Measurements from ENCODE around the gene PEX10.
A peak's percentile ranks its signal among the peaks of the same experiment; 100 is the strongest.
"Not testable (repeated sequence)": the region's sequence is repeated elsewhere in the genome, so short reads cannot be mapped to it uniquely, and the experiment has no call there.

Gene PEX10

DNA sequence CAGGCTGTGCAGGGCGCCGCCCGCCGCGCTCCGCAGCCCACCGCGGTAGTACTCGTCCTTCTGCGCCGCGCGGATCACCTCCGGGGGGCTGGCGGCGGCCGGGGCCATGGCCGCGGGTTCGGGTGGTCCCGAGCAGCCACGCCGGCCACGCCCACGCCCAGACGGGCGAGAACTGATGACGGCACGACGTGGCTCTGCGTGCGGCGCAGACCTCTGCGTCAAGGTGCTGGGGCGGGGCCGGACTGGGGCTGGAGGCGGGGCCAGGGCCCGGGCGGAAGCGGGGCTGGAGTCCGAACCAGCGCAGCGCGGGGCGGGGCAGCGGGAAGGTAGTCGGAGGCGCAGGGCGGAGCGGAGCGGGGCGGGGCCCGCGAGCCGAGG lies at the start of gene PEX10:
Gene PEX10, minus strand, starts transcription at position 170 of the 378 bp plus-strand sequence. Its CDS starts 62 bp downstream, at position 108.
- peak; percentile 97 for DNase-seq

GRCh38 chr1:2460996-2461751 lies 48.8 kb upstream of the PEX10 start:
- no peak for DNase-seq

GRCh38 chr1:2460203-2460602 lies 47.8 kb upstream of the PEX10 start:
- no peak for DNase-seq

DNA sequence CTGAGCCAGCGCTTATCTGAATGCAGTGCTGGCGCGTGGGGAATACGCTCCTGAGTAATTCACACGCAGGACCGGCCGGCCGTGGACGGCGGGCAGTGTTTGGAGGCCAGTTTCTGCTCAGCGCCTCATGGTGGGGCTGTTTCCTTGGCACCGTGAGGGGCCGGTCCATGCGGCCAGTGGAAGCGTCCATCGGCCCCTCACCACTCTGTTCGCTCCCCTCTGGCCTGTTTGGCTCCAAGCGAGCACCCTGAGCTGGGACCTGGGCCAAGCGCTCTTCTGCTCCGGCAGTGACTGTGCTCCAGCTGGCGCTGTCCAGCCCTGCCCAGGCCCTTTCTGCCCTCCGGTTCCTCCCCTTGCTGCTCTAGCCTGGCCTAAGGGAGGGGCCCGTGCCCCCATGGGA lies 47.4 kb upstream of the PEX10 start:
- DNase-seq = no peak

GRCh38 chr1:2459102-2459753 lies 46.9 kb upstream of the PEX10 start:
- DNase-seq = not testable (repeated sequence)

DNA sequence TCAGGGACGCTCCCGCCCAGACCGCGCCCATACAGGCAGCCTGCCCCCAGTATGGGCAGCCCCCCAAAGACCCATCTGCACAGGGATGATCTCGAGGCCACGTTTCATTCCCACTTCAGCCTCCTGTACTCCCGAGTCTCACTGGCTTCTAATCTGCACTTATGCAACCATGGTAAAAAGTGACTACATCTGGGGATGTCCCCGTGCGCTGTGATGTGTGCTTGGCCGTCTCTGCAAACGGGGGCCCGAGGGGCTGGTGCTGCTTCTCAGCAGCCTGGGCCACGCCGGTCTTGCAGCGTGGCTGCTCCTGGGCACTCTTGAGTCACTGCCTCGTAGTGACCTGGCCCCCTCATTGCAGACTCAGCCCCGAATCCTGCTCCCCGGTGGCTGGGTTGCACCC lies 46.3 kb upstream of the PEX10 start:
- no peak for DNase-seq

GRCh38 chr1:2457444-2457843 lies 45.1 kb upstream of the PEX10 start:
- DNase-seq = no peak

DNA sequence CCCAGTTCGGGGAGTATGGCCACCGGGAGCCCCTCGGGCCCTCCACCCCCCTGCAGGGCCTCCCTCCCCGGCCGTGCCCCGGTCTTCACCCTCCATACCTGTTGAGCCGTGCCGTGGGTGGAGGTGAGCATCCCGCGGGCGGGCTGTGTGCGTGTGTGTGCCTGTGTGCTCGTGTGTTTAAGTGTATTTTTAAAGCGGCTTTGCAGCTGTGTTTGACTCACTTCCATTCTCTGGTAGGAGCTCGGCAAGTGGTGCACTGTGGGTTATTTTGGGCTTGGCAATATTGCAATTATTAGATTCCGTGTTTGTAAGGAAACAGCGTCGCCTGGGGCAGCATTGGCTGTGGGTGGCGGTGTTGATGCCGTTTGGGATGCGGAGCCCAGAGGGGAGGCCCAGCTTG lies 43.4 kb upstream of the PEX10 start:
- DNase-seq = no peak

DNA sequence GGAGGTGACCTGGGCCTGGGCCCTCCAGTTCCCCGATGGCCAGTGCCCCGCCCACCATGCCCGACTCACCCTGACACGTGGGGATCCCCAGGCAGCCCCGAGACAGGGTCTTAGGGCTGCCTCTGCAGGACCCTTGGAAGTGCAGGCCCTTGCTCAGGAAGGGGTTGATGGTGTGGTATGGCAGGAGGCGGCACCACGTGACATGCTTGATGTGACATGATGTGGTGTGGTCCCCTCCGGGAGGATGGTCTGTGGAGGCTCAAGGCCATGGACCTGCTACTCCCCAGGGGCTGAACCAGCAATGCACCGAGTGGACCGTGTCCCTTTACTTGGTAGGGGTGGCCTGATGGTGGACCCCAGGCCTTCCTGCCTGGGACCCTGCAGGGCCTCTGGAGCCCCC lies 41.9 kb upstream of the PEX10 start:
- no peak for DNase-seq

- DNase-seq = no peak
Observed at GRCh38 chr1:2452932-2453315, 40.6 kb upstream of the PEX10 start.

DNA sequence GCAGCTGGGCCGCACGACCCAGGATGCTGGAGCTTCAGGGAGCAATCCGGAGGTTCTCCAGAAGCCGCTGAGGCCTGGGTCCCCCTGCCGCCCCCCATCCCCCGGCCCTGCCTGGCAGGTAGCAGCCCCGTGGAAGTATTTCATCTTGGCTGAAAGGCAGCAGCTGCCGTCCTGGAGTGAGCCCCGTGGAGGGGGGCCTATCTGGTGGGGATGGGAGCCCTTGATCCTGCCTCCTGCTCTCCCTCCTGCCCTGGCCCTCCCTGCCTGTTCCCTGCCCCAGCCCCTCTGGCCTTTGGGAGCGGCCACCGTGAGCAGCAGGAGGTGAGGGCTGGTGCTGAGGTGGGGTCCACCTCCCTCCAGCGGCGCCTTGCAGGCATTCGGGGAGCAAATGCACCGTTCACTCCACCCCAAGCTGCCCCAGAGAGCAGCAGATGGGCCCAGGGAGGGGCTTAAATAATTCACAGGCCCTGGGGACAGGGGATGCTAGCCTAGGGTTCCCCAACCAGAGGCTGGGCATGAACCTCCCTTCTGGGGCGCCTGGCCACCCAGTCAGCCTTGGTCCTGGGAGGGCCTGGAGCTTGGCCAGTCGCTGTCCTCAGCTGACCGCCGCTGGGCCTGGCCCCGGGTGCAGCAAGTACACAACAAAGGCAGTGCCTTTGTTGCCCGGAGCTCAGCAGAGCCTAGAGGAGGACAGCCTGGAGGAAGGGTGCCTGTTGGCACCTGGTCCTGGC lies 40.0 kb upstream of the PEX10 start:
- DNase-seq = no peak

GRCh38 chr1:2451741-2452140 lies 39.4 kb upstream of the PEX10 start:
- no peak for DNase-seq

DNA sequence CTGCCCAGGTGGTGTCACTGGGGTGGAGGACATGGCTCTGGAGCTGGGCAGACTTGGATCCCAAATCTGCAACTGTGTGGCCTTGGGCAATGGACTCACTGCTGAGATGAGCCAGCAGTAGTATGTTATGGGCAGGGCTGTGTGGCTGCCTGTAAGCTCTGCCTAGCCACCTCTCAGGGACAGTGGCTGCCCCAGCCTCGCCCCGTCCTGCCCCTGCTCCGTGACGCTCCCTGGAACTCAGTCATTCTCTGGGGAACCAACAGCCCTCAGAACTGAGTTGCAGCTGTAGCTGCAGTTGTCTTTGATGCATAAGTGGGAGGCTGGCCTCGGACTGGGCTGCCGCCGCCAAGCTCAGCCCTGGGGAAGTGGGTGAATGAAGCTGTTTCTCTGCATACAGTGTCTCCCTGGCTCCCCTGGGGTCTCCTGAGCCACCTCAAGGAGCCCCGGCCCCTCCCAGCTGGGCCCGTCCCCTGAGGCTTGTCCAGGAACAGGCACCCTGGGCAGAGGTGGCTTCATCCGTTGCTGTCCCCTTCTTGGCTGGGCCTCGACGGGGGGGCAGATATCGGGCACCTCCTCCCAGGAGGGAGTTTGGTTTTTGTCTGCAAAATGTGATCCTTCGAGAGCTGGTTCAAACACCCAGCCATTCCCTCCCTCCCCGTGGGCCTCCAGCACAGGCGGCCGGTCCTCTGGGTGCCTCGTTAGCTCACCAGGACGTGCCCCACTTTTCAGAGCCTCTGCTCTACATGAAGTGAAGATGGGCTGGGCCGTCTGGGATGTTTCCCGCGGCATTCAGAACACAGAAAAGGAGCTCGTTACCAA lies 37.5 kb upstream of the PEX10 start:
- DNase-seq = no peak

DNA sequence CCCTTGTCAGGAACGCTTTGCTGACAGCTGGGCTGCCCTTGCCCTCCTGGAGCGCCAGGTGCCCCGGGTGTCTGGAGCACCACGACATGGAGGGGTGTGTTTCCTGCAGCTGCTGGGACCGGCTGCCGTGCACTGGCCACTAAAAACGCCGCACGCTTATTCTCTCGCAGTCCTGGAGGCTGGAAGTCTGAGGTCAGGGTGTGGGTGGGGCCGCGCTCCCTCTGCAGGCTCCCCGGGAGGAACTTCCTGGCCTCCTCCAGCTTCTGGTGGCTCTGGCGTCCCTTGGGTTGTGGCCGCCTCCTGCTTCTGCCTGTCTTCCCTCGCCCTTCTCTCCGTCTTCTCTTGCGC lies 35.7 kb upstream of the PEX10 start:
- DNase-seq = no peak

- DNase-seq = no peak
Observed at GRCh38 chr1:2447276-2448097, 35.1 kb upstream of the PEX10 start.

DNA sequence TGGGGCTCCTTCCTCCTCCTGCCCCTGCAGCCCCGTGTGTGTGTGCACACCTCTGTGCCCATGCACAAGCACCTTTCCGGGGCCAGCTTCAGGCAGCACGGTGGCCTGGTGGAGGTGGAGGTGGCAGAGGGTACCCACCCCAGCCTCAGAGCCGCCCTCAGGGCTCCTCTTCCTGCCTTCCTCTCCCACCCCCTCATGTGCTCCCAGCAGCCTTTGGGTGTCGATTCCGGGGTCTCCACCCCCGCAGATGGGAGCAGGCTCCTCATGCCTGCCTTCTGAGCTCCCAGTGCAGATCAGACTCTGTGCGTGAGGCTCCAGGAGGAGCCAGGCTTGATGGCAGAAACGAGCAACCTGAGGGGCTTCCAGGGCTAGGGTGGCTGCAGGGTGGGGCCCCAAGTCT lies 34.5 kb upstream of the PEX10 start:
- DNase-seq = no peak

- no peak for DNase-seq
Observed at GRCh38 chr1:2446394-2446793, 34.0 kb upstream of the PEX10 start.

GRCh38 chr1:2445823-2446215 lies 33.5 kb upstream of the PEX10 start:
- DNase-seq = no peak

DNA sequence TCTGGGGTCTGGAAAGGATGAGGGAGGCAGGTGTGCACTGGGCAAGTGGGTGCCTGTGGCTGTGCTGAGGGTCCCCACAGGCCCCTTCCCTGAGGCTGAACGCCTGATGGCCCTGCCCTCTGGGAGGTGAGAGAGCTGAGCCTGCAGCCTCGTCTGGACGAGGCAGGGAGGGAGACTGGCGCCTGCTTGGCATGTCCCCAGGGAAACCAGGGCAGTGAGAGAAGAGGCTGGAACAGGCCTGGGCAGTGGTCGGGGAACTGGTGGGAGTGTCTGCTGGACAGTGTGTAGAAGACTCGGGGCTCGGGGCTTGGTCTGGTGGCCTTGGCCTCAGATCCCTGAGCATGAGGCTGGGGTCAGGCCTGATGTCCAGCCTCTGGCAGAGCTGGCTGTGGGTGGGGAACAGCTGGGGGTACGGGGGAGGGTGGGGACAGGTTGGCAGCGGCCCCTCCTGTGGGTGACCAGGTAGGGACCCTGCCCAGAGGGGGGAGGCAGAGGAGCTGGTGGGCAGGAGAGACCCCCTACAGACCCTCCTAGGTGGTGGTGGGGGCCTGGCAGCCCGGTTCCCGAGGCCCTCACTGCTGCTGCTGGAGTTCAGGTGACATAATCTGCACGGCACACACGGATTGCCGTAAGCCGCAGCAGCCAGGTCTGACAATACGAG lies 32.9 kb upstream of the PEX10 start:
- no peak for DNase-seq

DNA sequence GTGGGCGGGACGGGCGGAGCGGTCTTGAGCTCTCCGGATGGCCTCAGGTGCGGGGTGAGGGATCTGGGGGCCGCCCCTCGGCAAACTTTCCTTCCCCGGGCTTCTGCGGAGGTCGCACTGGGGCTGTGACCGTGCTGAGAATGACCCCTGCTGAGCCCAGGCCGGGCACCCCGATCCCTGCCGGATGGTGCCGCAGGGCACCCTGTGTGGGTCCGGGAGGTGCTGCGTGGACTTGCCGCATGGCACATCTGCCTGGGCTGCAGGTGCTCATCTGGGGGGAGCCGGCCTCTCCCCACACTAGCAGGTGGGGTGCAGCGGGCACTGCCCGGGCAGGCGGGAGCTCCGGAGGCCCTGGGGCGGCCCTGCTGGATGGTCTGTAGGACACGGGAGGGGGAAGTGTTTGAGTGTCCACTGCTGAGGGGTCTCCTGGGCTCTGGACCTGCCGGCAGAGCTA lies 31.8 kb upstream of the PEX10 start:
- no peak for DNase-seq

DNA sequence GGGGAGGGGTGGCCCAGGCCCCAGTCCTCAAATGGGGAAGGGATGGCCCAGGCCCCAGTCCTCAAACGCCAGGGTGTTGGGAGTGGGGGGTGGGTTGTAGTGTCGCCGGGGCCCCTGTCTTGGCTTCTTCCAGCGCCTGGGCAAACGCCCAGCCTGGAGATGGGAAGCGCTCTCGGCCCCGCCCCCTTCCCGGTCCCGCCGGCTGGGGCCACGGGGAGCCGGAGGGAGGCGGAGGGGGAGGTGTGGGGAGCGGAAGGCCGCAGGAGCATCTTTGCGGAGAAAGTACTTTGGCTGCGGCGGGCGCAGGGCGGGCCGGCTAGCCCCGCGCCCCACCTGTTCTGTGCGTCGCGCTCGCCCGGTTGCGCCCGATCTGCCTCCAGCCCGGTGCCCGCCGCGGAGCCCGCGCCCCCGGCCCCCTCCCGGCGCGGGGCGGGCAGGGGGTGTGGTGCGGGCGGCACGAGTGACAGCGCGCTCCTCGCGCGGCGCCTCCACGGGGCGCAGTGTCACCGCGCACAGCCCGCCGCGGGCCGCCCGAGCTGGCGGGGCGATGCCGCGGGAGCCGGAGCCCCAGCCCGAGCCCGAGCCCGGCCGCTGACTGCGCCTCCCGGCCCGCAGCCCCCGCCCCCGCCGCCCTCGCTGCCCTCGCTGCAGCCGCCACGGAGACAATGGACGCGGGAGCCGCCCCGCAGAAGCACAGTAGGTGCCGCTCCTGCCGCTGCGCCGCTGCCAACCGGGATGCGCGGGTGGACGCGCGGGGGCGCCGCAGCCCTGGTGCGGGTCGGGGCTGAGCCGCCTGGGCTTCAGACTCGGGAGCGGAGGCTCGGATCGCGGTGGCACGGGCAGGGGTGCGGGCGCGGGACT lies 31.1 kb upstream of the PEX10 start:
- DNase-seq = no peak

Measured in NK-92 treated with Interleukin-12 subunit alpha and Interleukin-12 subunit beta, amount 100 ng/mL, for 24 hours (cell line).